Duodenal mucosa (tissue), 2 donors: ENCODE results near the gene TIMMDC1.
"Not testable (repeated sequence)": the region's sequence is repeated elsewhere in the genome, so short reads cannot be mapped to it uniquely, and the experiment has no call there.

ENCODE experiments used
- H3K27ac ChIP-seq: one replicate; pipeline ENCODE4 v1.7.0; 2013; ENCODE audit warnings: low read depth, low read length
- H3K27me3 ChIP-seq, 2 donors: one replicate each; pipeline ENCODE4 v1.7.0; 2013; ENCODE audit warnings: low read length in 2 of 2, control low read depth in 1 of 2; ENCODE audit not compliant: insufficient read depth in 2 of 2, control insufficient read depth in 1 of 2
- H3K36me3 ChIP-seq, 2 donors: one replicate each; pipeline ENCODE4 v1.7.0; 2013; ENCODE audit warnings: low read length in 2 of 2, control low read depth in 1 of 2; ENCODE audit not compliant: insufficient read depth in 2 of 2, control insufficient read depth in 1 of 2
- H3K4me1 ChIP-seq, 2 donors: one replicate each; pipeline ENCODE4 v1.7.0; 2013; ENCODE audit warnings: low read length in 2 of 2, control low read depth in 1 of 2; ENCODE audit not compliant: insufficient read depth in 2 of 2, control insufficient read depth in 1 of 2
- H3K4me3 ChIP-seq, 2 donors: one replicate each; pipeline ENCODE4 v1.7.0; 2013; ENCODE audit warnings: low read length in 2 of 2, low read depth in 1 of 2
- H3K9ac ChIP-seq, 2 donors: one replicate each; pipeline ENCODE4 v1.7.0; 2013; ENCODE audit warnings: low read length in 2 of 2, low read depth in 1 of 2
- H3K9me3 ChIP-seq, 2 donors: one replicate each; pipeline ENCODE4 v1.7.0; 2013; ENCODE audit warnings: low read length in 2 of 2, control low read depth in 1 of 2; ENCODE audit not compliant: control insufficient read depth in 1 of 2

Gene TIMMDC1

DNA sequence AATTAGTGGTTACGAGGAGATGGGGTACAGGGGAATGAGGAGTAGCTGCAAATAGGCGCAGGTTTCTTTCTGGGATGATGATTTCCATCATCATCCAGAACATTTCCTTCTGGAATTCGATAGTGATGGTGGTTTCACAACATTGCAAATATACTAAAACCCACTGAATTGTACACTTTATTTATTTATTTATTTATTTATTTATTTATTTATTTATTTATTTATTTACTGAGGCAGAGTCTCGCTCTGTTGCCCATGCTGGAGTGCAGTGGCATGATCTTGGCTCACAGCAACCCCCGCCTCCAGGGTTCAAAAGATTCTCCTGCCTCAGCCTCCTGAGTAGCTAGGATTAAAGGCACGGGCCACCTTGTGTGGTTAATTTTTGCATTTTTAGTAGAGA is 54.6 kb downstream of the TIMMDC1 start:
- H3K27ac ChIP-seq, H3K4me1 ChIP-seq, H3K27me3 ChIP-seq, H3K9me3 ChIP-seq, H3K9ac ChIP-seq, H3K36me3 ChIP-seq, H3K4me3 ChIP-seq: not testable (repeated sequence)

DNA sequence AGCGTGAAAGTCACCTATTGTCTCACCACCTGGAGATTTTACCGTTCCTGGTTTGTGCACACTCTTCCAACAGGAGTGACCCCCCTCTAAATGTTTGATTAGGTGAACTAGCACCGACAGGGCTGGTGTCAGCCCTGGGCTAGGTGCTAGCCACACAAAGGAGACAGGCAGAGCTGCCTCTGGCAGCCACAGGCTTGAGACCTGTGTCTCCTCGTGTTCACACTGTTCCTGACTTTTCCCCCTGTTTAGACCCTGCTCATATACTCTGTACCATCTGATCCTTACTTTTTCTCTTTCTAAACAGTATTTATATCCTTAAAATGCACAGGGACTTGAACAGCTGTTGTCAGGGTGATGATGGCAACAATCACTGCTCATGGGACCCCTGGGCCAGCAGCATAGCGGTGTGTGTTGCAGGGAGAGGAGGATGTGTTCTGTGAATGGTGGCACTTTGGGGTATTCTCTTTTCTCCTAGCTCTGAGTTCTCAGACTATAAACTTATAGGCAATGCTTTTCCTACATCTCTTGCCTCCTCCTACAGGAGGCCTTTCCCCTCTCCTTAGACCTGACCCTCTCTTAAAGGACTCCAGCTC is 55.6 kb downstream of the TIMMDC1 start:
- Histone ChIP-seq H3K27ac (no peak overlapping the region), H3K36me3 (no peaks in the 10 kb centered on the region), H3K9ac (no peak overlapping the region)

DNA sequence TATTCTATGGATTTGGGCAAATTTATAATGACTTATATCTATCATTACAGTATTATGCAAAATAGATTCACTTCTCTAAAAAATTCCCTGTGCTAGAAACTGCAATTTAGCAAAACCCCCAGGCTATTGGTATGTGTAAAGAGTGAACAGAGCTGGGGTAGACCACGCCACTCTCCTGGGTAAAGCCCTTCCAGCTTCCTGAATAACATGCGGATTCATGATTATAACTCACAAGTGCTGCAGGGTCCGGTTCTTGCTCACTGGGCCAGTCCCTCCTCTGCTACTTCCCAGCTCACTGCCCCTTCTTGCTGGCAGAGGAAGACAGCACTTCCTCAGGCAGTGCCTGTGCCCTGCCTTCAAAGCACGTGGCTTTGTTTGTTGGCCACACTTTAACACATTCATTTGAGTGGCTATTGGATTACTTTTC is 57.0 kb downstream of the TIMMDC1 start:
- H3K27ac ChIP-seq = no peak overlapping the region
- H3K9ac ChIP-seq = no peak overlapping the region
- no peaks in the 10 kb centered on the region for H3K36me3 ChIP-seq
- H3K9me3 ChIP-seq = no peaks in the 10 kb centered on the region
- no peaks in the 10 kb centered on the region for H3K27me3 ChIP-seq
- H3K4me3 ChIP-seq = no peak overlapping the region
- no peaks in the 10 kb centered on the region for H3K4me1 ChIP-seq

More for the DNA sequence above, 55.6 kb downstream of the TIMMDC1 start:
- Histone ChIP-seq H3K4me3 (no peak overlapping the region), H3K4me1 (no peaks in the 10 kb centered on the region), H3K9me3 (no peaks in the 10 kb centered on the region), H3K27me3 (no peaks in the 10 kb centered on the region)

DNA sequence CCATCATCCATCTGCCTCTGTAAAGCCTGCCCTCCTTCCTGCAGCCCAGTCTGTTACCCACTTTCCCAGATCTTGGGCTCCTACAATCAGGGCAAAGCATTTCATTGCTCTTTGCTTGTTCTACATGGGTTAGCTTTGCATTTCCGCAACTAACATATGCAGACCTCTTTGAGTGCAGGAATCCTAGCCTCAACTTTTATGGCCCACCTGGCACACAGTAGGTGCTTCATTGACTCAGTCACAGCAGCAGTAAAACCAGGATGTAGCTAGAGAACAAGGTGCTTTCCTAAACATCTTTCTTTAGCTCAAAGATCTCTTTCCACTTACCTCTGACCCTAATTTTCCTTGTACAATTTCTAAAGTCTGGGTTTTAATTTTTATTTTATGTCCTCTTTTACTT is 57.6 kb downstream of the TIMMDC1 start:
- no peaks in the 10 kb centered on the region for H3K36me3 ChIP-seq
- H3K9ac ChIP-seq = no peak overlapping the region
- no peak overlapping the region for H3K27ac ChIP-seq
- no peaks in the 10 kb centered on the region for H3K4me1 ChIP-seq
- H3K27me3 ChIP-seq = no peaks in the 10 kb centered on the region
- H3K9me3 ChIP-seq = no peaks in the 10 kb centered on the region
- H3K4me3 ChIP-seq = no peak overlapping the region

DNA sequence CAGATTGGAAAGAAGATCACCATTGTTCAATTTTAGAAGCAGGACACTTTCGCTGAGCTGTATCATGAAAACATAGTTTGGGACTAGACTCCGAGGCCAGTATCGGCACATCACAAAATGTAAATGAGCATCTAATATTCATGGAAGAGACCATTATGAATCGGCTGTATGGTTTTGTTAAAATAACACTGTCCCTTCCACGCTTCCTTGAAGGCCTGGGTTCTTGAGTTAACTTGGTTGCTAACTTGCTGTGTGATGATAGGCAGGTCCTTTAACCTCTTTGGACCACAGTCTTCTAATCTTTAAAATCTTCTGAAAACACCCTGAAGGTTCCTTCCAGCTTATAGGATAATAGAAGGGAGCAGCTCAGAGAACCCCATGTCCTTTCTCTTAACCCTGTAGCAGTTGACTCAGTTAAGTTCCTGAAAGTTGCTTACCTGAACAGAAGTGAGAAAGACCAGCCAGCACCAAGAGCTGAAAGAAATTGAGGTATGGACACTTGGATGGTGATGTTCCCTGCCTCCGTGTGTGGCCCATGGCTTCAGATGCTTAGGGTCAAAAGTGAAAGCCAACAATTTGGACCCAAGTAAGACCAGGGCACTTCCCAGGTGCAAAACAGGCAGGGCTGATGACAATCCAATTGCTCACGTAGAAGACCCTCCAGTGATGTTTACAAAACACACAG is 59.0 kb downstream of the TIMMDC1 start:
- Histone ChIP-seq H3K9ac (no peak overlapping the region), H3K9me3 (no peaks in the 10 kb centered on the region), H3K27ac (no peak overlapping the region), H3K27me3 (no peaks in the 10 kb centered on the region), H3K4me3 (no peak overlapping the region), H3K36me3 (no peaks in the 10 kb centered on the region), H3K4me1 (no peaks in the 10 kb centered on the region)

DNA sequence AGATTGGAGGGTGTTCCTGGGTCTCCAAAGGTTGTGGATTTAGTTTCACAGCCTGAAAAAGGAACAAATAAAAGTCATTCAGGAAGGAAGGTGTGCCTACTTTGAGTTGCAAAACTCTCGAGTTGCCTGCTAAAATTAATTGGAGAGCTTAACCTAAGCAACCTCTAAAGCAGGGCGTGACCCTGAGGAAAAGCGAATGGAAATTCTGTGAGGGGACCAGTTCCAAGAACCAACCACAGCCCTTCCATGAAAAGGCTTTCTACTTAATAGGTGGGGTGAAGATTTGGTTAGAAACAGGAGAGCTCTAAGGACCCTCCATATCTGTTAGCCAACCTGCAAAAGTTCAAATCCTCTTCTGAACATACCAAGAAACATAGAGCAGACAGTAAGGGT is 59.5 kb downstream of the TIMMDC1 start:
- H3K27ac ChIP-seq = no peak overlapping the region
- H3K4me1 ChIP-seq = no peaks in the 10 kb centered on the region
- no peaks in the 10 kb centered on the region for H3K9me3 ChIP-seq
- no peak overlapping the region for H3K9ac ChIP-seq
- H3K36me3 ChIP-seq = no peaks in the 10 kb centered on the region
- no peak overlapping the region for H3K4me3 ChIP-seq
- H3K27me3 ChIP-seq = no peaks in the 10 kb centered on the region

DNA sequence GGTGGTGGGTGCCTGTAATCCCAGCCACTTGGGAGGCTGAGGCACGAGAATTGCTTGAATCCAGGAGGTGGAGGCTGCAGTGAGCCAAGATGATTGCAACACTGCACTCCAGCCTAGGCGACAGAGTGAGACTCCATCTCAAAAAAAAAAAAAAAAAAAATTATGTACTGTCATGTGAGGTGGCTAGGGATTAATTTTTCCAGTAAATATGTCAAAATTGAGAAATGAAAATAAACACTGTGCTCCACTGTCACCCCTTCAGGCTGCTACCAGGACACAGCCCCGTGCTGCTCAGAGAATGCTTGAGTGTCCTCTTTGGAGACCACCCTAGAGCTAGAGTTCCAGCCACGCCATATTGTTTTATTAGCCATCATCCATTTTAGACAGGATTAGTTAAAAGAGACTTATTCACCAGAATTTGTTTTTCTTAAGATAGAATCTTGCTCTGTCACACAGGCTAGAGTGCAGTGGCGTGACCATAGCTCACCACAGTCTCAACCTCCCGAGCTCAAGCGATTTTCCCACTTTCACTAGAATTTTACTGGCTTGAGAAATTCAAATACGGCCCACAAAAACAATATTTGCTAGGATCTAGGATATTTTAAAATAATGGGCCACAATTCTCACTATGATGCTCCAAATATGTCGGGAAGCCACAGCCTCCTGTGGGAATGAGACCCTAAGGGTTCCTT is 60.4 kb downstream of the TIMMDC1 start:
- Histone ChIP-seq H3K27me3 (no peaks in the 10 kb centered on the region), H3K4me1 (no peaks in the 10 kb centered on the region), H3K4me3 (no peak overlapping the region), H3K27ac (no peak overlapping the region), H3K36me3 (no peaks in the 10 kb centered on the region), H3K9ac (no peak overlapping the region), H3K9me3 (no peaks in the 10 kb centered on the region)

DNA sequence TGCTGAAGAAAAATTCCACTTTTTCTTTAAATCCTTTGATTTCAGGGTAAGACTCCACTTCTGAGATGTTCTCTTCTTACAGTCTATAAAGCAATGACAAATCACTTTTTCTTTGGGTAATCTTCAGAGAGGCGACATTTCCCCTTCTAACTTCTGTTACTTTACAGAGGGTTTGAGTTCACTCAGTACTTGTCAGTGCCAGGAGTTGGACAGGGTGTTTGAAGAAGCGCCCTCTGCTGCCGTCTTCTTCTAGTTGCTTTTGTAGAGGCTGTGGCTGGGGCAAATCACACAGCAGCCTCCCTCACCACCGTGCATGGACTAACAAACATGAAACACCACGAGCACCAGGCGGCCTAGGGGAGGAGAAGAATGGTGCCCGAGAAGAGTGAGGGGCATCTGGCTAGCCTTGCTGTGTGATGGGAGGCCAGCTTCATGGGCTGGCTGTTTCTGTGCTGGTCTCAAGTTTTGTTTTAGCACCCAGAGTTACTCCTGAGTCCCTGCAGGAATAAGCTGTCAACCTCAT is 61.2 kb downstream of the TIMMDC1 start, which contains the start of gene CD80:
CD80 (minus strand) TSS at position 174 of the 523 bp plus-strand sequence. CDS start 1,886 bp downstream, outside the sequence.
- H3K27me3 ChIP-seq = no peaks in the 10 kb centered on the region
- H3K27ac ChIP-seq = no peak within 1 kb of the TSS
- no peak within 1 kb of the TSS for H3K4me3 ChIP-seq

DNA sequence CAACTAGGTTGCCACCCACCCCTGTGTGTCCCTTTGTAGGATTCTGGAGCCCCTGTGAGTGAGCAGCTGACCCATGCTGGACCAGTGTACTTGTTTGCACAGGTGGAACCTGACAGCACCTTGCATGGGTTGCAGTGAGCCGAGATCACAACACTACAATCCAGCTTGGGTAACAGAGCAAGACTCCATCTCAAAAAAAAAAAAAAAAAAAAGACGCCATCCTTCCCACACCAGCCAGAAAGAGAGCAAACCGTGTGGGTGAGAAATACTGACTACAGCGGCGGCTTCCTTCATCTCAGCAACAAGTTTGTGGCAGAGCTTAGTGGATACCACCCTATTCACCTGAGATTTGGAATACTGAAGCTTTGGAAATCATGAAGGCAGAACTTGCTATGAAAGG is 61.8 kb downstream of the TIMMDC1 start:
- H3K27ac ChIP-seq = no peak overlapping the region
- H3K27me3 ChIP-seq = no peaks in the 10 kb centered on the region
- H3K9me3 ChIP-seq = no peaks in the 10 kb centered on the region
- H3K9ac ChIP-seq = no peak overlapping the region
- H3K36me3 ChIP-seq = no peaks in the 10 kb centered on the region
- no peak overlapping the region for H3K4me3 ChIP-seq
- H3K4me1 ChIP-seq = no peaks in the 10 kb centered on the region

More for the DNA sequence above, 61.2 kb downstream of the TIMMDC1 start, which contains the start of gene CD80:
- Histone ChIP-seq H3K9me3 (no peaks in the 10 kb centered on the region), H3K9ac (no peak within 1 kb of the TSS), H3K4me1 (no peaks in the 10 kb centered on the region), H3K36me3 (no peaks in the 10 kb centered on the region)

DNA sequence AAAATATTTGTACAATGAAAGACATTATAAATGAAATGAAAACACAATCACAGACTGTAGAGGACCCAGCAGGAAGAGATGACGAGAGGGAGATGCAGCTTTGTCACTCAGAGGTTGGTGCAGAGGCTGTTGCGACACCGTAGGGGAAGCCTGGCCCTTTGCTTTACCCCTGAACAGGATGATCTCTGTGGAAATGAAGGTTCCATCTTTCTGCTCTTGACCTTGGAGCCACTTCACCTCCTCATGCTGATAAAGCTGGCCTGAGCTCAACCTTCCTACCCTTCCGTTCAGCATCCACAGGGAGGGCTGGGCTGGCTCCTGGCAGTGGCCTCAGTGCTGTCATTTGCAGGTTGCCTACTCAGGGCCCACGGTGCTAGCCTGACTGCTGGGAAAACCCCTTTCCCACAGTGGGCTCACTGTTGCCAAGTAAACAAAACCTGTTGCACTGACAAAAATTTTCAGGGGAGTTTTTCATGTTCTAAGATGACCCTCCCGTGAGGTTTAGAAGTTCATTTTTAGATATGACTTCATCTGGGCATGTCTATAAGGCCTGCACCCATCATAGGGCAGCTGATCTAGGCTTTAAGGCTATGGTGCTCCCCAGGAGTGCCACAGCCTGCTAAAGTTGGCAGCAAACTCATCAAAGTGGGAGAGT is 64.1 kb downstream of the TIMMDC1 start:
- Histone ChIP-seq H3K27ac (no peak overlapping the region), H3K36me3 (no peaks in the 10 kb centered on the region), H3K9me3 (no peaks in the 10 kb centered on the region), H3K27me3 (no peaks in the 10 kb centered on the region), H3K9ac (no peak overlapping the region), H3K4me3 (no peak overlapping the region), H3K4me1 (no peaks in the 10 kb centered on the region)
